Right kidney (tissue), 1 donor: Measurements from ENCODE around the gene IRF3.
A peak's percentile ranks its signal among the peaks of the same experiment; 100 is the strongest.
"Not testable (repeated sequence)": the region's sequence is repeated elsewhere in the genome, so short reads cannot be mapped to it uniquely, and the experiment has no call there.

Source experiments
- DNase-seq: peaks from one replicate; pipeline ENCODE4 v3.0.0-alpha.2; 2016

IRF3 gene

GRCh38 chr19:49645995-49646394, 19.7 kb downstream of the IRF3 start:
- DNase-seq, result no peak

DNA sequence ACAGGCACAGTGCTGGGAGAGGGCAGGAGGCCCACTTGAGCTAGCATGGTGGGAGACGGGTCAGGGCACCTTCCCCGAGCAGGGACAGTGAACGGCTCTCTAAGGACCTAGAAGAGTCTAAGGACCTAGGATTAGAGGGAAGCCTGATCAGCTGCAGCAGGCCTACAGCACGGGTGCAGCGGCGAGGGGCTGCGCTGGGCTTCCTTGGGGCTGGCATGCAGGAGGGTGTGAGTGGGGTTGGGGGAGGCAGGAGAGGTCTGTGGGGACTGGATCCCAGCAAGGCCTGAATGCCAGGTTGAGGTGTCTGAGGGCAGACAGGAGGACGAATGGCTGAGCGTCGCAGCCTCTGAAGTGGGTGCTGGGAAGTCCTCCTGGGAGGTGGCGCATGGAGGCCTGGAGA, 20.1 kb downstream of the IRF3 start:
- DNase-seq, result no peak

DNA sequence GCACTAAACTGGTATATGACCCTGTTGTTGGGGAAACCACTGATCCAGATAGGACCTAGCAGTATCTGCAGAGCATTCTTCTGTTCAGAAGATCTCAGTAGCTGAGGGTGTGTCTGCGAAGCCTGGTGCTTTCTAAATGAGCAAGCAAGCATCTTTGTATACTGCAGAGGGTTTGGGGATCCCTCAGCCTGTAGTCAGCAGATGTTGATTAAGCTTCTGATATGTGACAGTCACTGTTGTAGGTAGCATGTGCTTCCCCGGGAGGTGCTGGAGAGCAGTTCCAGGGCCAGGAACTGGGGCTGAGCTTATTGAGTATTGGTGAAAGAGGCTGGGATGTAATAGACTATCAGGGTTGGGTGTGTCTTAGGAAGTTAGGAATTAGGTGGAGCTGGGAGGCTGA, 22.2 kb downstream of the IRF3 start:
- DNase-seq, result no peak

DNA sequence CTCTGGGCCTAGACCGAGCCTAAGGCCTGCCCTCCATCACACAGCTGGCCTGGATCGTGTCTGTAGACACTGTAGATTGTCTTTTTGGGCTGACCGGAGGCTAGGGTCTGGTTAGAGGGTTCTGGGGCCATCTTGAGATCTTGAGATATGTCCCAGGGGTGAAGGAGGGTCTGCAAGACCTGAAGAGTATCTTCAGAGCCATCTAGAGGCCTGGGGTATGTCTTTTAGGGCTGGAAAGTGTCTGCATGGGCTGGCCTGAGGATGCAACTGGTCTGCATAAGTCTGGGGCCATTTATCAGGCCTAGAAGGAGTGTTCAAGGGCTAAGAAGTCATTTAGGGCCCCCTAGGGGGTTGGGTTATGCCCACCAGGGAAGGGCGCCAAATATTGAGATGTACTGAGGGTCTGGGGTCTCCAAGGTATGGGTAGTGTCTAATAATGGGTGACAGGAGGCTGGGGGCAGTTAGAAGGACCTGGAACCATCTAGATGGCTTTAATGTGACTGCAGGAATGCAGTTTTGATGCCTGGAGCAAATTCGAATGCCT, 23.1 kb downstream of the IRF3 start:
- no peak for DNase-seq

DNA sequence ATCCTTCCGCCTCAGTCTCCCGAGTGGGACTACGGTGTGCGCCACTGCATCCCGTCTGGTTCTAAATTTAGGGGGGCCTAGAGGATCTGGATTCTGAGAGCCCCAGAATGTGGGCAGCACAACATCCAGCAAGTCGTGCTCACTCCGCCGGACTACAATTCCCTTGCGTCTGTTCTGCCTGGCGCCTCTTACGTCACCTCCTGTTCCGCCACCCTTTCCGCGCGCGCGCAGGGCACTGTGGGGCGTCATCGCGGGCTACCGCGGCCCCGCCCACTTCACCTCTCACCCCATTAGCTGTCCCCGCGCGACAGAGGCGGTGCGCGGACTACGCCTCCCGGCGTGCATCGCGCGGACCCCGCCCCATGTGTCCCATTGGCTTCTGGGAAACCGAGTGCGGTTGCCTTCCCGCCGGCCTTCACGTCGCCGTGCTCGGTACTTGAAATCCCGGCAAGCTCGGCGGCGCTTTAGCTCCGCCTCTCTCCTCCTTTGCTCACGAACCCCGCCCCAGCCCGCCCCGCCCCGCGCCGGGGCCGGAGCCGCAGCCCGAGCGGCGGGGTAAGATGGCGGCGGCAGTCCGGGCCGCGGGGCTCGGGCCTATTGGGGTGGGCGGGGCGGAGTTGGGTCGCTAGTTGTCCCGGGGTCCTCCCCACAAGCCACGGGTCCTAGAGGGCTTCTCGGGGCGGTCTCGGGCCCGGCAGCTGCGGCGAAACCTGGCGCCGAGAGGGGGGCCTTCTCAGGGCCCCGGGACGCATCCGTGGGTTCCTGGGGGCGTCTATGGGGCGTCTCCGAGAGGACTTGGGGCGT, 23.8 kb downstream of the IRF3 start, which contains the start of gene SCAF1:
TSS of gene SCAF1 (plus strand) at position 522 of the 804 bp plus-strand sequence. CDS start 2,818 bp downstream, outside the sequence.
- DNase-seq, result peak; percentile 94

DNA sequence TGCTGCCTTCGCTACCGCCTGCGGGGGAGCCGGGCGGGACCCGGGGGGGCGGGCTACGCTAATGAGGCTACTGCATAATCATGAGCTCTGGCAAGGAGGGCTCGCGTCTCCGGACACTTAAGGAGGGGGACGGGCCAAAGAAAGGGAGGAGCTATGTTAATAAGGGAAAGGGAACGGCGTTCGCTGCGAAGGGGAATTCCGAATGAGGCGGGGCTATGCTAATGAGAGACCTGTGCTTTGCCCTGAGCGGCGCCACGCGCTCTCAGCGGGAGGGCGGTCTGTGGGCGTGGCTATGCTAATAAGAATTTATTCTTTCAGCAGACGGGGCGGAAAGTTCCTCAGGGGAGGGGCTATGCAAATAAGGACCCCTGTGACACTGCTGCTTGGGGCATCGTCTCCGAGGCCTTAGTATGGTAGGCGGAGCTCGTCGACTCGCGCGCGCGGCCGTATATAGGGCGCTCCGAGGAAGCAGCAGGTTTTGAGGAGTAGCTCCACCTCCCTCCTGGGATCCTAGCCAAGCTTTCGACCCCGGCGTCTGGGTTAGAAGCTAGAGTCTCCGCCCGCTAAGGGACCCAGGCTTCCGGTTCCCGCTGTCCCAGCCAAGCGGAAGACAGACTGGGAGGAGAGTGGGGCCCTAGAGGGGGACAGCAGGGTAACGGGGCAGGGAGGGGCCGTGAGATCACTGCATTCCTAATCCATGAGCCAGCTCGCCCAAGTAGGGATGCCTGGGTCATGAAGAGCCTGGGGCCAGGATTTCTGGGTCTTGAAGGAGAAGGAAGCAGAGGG, 25.4 kb downstream of the IRF3 start, which contains the start of gene RRAS:
TSS of gene RRAS (minus strand) at position 31 of the 786 bp plus-strand sequence. CDS start 45 bp downstream, outside the sequence.
- peak; percentile 94 for DNase-seq

- peak; percentile 52 for DNase-seq
Observed at GRCh38 chr19:49639401-49640112, 26.1 kb downstream of the IRF3 start.

DNA sequence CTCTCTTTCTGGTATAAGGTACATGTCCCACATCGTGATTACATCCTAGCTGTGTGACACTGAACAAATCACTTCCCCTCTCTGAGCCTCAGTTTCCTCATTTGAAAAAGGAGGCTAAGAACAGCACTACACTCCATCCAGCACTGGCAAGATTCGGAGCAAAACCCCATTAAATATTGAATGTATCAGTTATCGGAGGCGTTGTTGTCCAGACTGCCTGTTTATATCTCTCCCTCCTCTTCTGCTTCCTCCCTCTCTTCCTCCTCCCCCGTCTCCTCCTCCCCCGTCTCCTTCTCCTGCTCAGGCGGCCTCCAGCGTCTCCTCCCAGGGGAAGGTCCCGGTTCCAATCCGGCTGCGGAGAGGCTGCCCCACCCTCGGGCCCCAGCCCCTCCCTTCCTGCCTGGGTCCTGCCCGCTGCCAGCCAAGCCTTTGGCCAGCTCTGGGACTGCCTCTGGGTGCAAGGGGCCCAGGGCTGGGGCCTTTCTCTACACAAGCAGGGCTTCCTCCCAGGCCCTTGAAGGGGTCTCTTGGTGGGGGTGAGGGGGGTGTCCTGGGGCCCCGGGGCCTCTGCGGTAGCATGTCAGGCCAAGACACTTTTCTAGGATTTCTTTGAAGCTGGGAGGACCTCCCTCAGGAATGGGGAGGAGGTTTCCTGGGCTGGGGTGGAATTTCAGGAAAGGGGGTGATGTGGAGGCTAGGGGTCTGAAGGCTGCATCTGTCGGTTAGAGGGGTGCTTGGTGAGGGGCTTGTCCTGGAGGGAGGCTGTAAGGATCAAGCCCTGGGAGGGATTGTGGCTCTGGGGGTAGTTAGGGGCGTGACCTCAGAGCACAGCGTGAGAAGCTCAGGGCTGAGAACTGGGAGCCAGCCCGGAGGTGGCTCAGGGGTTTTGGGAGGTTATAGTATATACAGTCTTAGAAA, 27.6 kb downstream of the IRF3 start:
- DNase-seq, result no peak

- DNase-seq, result no peak
Observed at GRCh38 chr19:49636233-49636932, 29.3 kb downstream of the IRF3 start.

- no peak for DNase-seq
Observed at GRCh38 chr19:49635530-49636232, 30.0 kb downstream of the IRF3 start.

DNA sequence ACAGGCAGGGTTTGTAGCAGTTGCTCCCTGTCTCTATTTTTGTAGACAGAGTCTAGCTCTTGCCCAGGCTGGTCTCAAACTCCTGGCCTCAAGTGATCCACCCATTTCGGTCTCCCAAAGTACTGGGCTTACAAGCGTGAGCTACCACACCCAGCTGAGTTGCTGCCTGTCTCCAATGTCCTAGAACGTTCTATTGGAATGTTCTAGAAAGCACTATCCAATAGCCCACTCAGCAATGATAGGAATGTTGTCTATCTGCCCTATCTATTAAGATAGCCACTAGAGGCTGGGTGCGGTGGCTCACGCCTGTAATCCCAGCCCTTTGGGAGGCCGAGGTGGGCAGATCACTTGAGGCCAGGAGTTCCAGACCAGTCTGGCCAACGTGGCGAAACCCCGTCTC, 32.4 kb downstream of the IRF3 start:
- not testable (repeated sequence) for DNase-seq

GRCh38 chr19:49632576-49632975, 33.1 kb downstream of the IRF3 start:
- DNase-seq, result no peak

GRCh38 chr19:49631610-49632192, 34.0 kb downstream of the IRF3 start:
- DNase-seq, result no peak

DNA sequence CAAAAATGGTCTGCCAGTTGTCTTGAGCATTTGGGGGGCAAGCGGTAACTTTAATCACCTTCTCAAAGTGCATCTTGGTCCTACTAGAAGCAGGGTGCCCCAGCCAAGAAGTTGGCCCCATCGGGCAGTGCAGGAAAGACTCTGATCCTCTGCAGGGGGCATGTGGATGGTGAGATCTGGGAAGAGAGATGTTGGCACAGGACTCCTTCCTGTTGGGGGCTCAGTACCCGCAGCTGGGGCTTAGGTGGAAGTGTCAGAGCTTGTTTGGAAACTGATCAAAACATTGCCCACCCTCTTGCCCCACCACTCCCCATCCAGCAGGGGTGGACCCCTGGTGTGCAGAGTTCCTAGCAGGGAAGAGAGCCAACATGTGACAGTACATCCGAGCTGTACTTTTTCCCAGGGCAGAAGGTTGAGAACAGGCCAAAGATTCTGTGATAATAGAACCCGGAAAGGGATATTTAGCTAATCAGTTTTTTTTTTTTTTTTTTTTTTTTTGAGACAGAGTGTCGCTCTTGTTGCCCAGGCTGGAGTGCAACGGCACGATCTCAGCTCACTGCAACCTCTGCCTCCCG, 34.6 kb downstream of the IRF3 start:
- DNase-seq, result no peak

DNA sequence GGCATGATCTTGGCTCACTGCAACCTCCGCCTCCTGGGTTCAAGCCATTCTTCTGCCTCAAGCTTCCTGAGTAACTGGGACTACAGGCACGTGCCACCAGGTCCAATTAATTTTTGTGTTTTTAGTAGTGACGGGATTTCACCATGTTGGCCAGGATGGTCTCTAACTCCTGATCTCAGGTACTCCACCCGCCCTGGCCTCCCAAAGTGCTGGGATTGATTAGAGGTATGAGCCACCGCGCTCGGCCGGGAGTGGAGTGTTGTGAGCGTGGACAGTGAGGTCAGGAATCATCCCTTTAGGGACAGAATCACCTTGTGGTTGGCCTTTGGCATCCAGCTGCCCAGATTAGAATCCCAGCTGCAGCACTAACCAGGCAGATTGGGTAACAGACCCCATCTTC, 36.0 kb downstream of the IRF3 start:
- no peak for DNase-seq

DNA sequence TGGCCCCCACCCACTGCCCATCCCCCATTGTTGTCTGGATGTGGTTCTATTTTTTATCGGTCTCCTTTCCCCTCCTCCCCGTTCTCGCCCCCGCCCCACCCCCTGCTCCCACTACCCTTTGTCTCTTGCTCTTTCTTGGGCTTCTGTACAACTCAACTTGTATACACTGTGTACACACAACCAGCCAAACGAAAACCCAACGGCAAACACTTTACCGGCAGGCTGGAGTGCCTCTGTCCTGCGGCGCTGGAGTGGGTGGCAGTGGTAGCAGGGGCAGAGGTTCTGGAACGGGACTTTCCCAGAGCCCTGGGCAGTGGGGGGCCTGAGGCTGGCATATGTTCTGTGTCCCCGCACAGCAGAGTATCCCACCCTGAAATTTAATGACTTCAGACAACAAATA, 39.4 kb downstream of the IRF3 start:
- DNase-seq, result no peak

- DNase-seq, result no peak
Observed at GRCh38 chr19:49624967-49625910, 40.4 kb downstream of the IRF3 start.

DNA sequence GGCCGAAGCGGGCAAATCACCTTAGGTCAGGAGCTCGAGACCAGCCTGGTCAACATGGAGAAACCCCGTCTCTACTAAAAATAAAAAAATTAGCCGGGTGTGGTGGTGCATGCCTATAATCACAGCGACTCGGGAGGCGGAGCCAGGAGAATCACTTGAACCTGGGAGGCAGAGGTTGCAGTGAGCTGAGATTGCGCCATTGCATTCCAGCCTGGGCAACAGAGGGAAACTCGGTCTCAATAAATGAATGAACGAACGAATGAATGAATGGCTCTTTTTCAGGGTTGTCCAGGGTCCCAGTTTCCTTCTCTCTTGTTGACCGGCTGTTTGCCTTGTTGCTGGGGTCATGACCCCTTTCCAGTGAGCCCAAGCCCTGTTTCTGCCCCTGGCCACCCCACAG, 47.8 kb downstream of the IRF3 start:
- not testable (repeated sequence) for DNase-seq
